Kasumi-1 (cell line): ENCODE measurements around the gene DRD5.

Experiments used
- DNase-seq, 2 experiments: peaks; one replicate each; lab custom pipeline; 2025; lab: John Stamatoyannopoulos, UW

The DRD5 gene

DNA sequence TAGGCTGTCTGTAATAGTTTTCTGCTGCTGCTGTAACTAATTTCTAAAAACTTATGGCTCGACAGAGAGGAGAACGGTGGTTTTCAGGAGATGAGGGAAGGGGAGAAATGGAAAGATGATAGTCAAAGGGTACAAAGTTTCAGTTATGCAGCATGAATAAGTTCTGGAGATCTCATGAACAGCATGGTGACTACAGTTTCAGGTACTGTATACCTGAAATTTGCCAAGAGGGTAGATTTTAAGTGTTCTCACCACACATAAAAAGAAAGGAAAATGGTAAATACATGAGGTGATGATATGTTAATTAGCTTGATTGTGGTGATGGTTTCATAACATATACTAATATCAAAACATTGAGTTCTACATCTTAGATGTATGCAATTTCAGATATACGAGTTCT lies 34.9 kb downstream of the DRD5 start:
- DNase-seq, result no peak

DNA sequence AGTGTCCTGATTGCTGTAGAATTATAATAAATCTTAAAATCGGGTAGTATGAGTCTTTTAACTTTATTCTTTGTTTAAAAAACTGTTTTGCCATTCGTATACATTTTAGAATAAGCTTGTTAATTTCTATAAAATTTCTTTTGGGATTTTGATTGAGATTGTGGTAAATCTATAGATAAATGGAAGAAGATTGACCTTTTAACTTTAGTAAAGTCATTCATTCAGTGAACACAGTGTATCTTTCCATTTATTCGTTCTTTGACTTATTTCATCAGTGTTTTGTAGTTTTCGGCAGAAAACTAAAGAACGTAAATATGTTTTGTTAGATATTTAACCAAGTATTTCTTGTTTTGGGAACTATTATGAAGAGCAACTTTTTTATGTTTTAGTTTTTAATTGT lies 38.9 kb downstream of the DRD5 start:
- no peak for DNase-seq

DNA sequence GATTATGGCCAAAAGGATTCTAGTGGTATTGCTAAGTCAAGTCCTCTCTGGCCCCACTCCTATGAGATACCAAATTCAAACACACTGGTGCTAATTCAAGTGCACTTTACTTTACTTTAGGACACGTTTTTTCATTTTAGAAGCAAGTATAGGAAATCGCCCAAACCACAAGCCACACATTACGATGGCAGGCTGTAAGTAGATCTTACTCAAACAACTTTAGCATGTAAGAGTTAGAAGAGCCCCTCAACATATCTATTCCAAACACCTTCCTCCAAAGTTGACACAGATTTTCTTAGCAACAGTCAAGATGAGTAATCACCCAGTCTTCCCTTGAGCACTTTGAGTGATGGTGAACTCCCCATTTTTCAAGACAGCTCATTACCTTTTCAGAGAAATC lies 43.6 kb downstream of the DRD5 start:
- peak in 1 of 2 experiments; percentile 2 for DNase-seq

DNA sequence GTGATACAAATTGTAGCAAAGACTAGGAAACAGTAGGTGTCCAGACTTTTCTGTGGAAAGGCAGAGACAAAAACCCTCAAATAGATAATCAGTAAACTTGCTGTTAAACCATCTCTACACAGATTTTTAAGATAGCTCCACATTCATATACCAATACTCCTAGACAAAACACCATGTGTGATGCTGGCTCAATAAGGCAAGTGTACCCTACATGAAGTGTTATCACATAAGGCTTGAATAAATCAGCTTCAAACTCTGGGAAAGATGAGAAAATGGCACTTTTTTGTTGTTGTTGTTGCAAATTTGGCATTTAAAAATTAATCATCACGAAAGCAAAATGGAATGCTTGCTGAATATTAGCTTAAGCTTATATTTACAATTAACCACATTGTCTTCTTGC lies 45.1 kb downstream of the DRD5 start:
- no peak for DNase-seq

DNA sequence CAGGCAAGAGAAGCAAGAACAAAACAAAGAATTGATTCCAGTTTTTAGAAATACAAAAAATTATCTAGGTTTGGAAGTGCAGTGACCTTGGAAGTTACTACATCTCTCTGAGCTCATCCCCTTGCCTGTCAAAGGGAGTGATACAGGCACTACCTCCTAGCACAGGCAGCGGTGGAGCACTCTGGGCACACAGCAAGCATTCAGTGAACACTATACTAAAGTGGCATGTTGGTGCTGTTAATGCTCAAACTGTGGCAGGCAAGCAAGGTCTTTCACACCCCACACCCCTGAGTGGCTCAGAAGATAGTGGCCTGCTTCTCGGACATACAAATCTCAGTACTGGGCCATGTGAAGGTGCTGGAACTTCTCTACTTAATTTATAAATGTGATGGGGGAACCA lies 51.2 kb downstream of the DRD5 start:
- DNase-seq, result no peak

DNA sequence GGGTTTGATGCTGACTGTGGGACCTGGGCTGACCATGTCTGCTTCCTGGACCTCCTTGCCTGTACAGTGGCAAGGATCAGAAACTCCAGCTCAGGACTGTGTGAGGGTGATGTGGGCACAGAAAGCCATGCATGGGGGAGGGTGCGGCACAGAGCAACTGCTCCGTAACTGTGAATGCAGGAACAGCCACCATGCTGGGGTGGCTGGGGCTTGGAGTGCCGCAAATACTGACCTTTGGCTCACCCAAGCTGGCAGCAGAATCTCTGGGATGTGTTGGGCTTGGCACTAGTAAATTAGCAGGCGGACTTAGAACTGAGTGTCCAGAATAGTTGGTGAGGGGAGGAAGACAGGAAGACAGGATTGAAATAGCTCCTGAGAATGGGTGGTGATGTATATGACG lies 52.0 kb downstream of the DRD5 start:
- no peak for DNase-seq
